Activated B cell treated with CpG ODN at 0.5 μM for 24 hours (primary cell): ENCODE measurements around the gene BATF3. TPM values are rescaled to one million over a fixed set of nuclear protein-coding genes. Genes with fewer than 3 reads are reported as not detected.

Experiments
- ATAC-seq: fragments of 200-7000 bp; cut with Tn5 transposase; one replicate; pipeline ENCODE4 v1.10.0; 2021; ENCODE audit warnings: low read depth, mild to moderate bottlenecking, moderate library complexity
- CTCF ChIA-PET: fragments of 350-600 bp; sonication (Branson Sonifier 250); formaldehyde crosslinking; loops from one replicate; lab custom pipeline; 2021; ENCODE audit warnings: antibody characterized with exemption; lab: Charles Lee
- POLR2A ChIA-PET: fragments of 350-600 bp; sonication (Branson Sonifier 250); formaldehyde crosslinking; loops from one replicate; lab custom pipeline; 2021; ENCODE audit warnings: antibody characterized with exemption; lab: Charles Lee
- DNase-seq: peaks from one replicate; pipeline ENCODE4 v3.0.0; 2022
- H3K27ac Mint-ChIP-seq: one replicate; pipeline ENCODE4 v1.8.0; 2020; ENCODE audit warnings: mixed read lengths
- H3K27me3 Mint-ChIP-seq: one replicate; pipeline ENCODE4 v1.8.0; 2021; ENCODE audit warnings: mixed read lengths
- H3K36me3 Mint-ChIP-seq: one replicate; pipeline ENCODE4 v1.8.0; 2021; ENCODE audit warnings: low read depth, mixed read lengths
- H3K4me1 Mint-ChIP-seq: one replicate; pipeline ENCODE4 v1.8.0; 2021; ENCODE audit warnings: mixed read lengths
- H3K4me3 Mint-ChIP-seq: one replicate; pipeline ENCODE4 v1.8.0; 2020; ENCODE audit warnings: mild to moderate bottlenecking, mixed read lengths
- H3K9me3 Mint-ChIP-seq: one replicate; pipeline ENCODE4 v1.8.0; 2020; ENCODE audit warnings: mixed read lengths
- intact Hi-C: fragments of 100-400 bp; cut with micrococcal nuclease; formaldehyde crosslinking; loops from one replicate; pipeline ENCODE4 v1.15.1; 2024
- total RNA-seq: library from RNA; stranded (reverse); gene quantifications from 2 replicates; pipeline ENCODE4 v1.2.3, GENCODE V29; 2022
- TF ChIP-seq, protein P1 (sequence below): fragments of 200-600 bp; IDR thresholded peaks from one replicate; pipeline ENCODE4 v1.8.0; 2022; ENCODE audit warnings: antibody characterized with exemption, mild to moderate bottlenecking

BATF3 gene
- total RNA-seq, 1 donor from 2014 or later: 23.5 TPM

DNA sequence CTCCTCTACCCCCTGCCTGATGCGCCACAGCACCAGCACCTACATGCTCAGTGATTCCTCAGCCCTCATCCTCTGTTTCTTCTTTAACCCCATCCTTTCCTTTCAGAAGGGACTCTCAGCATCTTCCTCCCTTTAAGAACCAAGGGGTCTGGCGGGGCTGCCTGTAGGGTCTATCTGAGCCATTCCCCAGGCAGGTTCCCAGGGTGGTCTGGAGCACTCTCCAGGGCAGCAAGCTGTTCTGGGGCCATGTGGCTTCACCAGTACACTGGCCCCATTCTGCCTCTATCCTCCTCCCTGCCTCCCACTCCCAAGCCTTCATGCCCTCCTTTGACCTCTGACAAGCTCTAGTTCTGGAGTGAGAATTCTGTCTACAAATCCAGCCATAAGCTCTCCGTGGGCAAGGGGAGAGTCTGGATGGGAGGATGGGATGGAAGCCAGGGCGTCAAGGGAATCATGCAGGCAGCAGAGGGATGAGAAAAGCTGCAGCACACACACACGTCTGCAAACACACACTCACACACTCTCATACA lies 10.4 kb downstream of the BATF3 start:
- ATAC-seq: no peak
- ChIA-PET POLR2A (no interaction called here), CTCF (no interaction called here)
- Mint-ChIP-seq H3K27ac (no peak overlapping the region), H3K9me3 (no peaks in the 10 kb centered on the region), H3K4me1 (no peaks in the 10 kb centered on the region), H3K27me3 (no peaks in the 10 kb centered on the region), H3K36me3 (no peaks in the 10 kb centered on the region), H3K4me3 (no peak overlapping the region)
- intact Hi-C loops: no loop called here
- TF ChIP-seq, protein P1, sequence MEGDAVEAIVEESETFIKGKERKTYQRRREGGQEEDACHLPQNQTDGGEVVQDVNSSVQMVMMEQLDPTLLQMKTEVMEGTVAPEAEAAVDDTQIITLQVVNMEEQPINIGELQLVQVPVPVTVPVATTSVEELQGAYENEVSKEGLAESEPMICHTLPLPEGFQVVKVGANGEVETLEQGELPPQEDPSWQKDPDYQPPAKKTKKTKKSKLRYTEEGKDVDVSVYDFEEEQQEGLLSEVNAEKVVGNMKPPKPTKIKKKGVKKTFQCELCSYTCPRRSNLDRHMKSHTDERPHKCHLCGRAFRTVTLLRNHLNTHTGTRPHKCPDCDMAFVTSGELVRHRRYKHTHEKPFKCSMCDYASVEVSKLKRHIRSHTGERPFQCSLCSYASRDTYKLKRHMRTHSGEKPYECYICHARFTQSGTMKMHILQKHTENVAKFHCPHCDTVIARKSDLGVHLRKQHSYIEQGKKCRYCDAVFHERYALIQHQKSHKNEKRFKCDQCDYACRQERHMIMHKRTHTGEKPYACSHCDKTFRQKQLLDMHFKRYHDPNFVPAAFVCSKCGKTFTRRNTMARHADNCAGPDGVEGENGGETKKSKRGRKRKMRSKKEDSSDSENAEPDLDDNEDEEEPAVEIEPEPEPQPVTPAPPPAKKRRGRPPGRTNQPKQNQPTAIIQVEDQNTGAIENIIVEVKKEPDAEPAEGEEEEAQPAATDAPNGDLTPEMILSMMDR: no peak
- no peak for DNase-seq

DNA sequence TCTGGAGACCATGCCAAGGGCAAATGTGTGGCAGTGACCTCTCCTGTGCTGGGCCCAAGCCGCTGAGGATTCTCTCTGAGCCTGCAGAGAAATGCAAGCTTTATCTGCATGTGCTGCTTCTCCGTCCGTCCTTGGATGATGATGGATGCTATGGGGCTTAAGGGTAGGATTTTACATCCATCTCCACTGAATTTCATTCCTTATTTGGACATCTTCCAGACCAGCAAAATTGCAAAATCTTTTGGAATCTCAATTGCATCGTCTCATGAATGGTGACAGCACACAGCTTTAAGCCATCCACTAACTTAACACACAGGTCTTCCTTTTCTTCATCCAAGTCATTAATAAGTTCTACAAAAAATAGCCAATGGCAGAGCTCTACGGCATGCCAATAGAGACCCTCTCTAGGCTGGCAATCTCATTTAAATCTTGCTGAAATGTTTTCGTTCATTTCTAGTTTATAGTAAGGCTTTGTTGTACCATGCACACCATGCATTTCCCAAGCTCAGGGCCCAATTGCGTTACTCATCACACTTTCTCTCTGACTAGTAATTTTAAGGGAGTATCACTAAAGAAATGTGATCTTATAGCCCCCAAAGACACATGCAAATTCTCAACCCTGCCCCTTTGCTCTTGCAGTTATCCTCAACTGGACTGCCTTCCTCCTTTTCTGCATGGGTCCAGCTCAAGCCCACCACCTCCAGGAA lies 11.1 kb downstream of the BATF3 start:
- ChIA-PET CTCF (no interaction called here), POLR2A (no interaction called here)
- no peak for ATAC-seq
- Mint-ChIP-seq H3K4me3 (no peak overlapping the region), H3K27ac (no peak overlapping the region), H3K4me1 (peaks cover 8% of the 10 kb centered on the region), H3K36me3 (no peaks in the 10 kb centered on the region), H3K9me3 (no peaks in the 10 kb centered on the region), H3K27me3 (no peaks in the 10 kb centered on the region)
- DNase-seq: no peak
- TF ChIP-seq, protein P1: no peak
- intact Hi-C loops: no loop called here

DNA sequence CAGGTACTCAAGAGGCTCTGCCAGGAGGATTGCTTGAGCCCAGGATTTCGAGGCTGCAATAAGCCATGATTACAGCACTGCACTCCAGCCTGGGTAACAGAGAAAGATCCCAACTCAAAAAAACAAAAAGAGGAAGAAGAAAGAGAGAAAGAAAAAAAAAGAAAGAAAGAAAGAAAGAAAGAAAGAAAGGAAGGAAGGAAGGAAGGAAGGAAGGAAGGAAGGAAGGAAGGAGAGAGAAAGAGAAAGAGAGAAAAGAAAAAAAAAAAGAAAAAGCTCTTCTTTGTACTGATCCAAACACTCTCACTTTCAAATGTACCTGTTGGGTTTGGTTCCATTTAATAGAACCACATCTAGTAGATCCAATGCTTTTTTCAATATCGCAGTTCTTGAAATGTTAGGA lies 11.8 kb downstream of the BATF3 start:
- CTCF ChIA-PET: interaction anchor here (1.5 kb wide), 1 partner anchor 23 kb away, joined by 4 read pairs; no protein-coding TSS in a partner anchor
- Mint-ChIP-seq H3K4me3 (no peak overlapping the region), H3K27ac (no peak overlapping the region), H3K4me1 (peaks cover 14% of the 10 kb centered on the region), H3K36me3 (no peaks in the 10 kb centered on the region), H3K9me3 (no peaks in the 10 kb centered on the region), H3K27me3 (no peaks in the 10 kb centered on the region)
- ATAC-seq: no peak
- no peak for DNase-seq
- POLR2A ChIA-PET: no interaction called here
- intact Hi-C loops: no loop called here
- TF ChIP-seq, protein P1: no peak

DNA sequence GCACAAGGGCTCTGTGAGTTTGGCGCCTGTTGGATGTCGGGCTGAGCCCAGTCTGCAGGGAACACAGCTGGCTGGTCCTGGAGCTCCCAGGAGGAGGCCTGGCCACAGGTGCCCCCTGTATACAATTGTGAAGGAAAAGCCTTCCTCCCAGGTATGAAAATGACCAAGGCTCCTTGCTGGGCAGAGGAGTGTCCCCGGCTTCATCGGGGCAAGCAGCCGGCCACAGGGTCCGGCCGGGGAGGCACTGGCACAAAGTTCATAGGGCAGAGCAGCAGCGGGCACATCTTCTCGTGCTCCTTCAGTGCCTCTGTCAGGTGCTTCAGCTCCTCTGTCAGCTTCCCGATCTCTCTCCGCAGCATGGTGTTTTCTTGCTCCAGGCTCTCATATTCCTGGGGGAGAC lies 13.0 kb downstream of the BATF3 start:
- no peak for DNase-seq
- ATAC-seq: no peak

DNA sequence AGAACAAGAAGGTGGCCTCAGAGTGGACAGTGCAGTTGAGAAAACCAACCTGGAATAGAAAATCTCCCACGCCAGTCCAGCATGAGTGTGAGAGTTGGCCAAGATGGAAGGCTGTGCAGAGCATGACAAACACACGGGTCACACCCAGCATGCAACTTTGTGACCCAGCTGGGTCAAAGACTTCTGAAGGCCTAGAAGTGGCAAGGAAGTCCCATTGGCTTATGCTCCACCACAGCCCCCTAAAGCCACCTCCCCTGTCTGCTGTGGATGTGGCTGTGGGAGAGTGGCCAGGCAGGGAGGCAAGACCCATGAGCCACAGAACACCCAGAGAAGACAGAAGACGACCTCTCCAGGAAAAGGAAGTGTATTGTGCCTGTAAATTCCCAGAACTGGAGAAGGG lies 13.6 kb downstream of the BATF3 start:
- H3K27me3 Mint-ChIP-seq: no peaks in the 10 kb centered on the region
- DNase-seq: no peak
- H3K4me3 Mint-ChIP-seq: no peak overlapping the region
- ChIA-PET POLR2A (no interaction called here), CTCF (no interaction called here)
- no peak overlapping the region for H3K27ac Mint-ChIP-seq
- no peaks in the 10 kb centered on the region for H3K9me3 Mint-ChIP-seq
- H3K36me3 Mint-ChIP-seq: no peaks in the 10 kb centered on the region
- H3K4me1 Mint-ChIP-seq: peaks cover 26% of the 10 kb centered on the region
- ATAC-seq: no peak
- intact Hi-C loops: no loop called here
- TF ChIP-seq, protein P1: no peak

More for the DNA sequence above, 13.0 kb downstream of the BATF3 start:
- intact Hi-C loops: no loop called here
- TF ChIP-seq, protein P1: no peak
- CTCF ChIA-PET: interaction anchor here (1.5 kb wide), 1 partner anchor 22 kb away, joined by 4 read pairs; no protein-coding TSS in a partner anchor
- Mint-ChIP-seq H3K27me3 (no peaks in the 10 kb centered on the region), H3K4me3 (no peak overlapping the region), H3K36me3 (no peaks in the 10 kb centered on the region), H3K27ac (no peak overlapping the region), H3K9me3 (no peaks in the 10 kb centered on the region), H3K4me1 (peaks cover 25% of the 10 kb centered on the region)
- POLR2A ChIA-PET: no interaction called here
